DOHH2 (cell line): ENCODE results near the gene MMD.

ENCODE experiments used
- H3F3A ChIP-seq: fragments of 200-600 bp; sonication (generic), shearing (Covaris generic); 2 replicates; pipeline ENCODE4 v1.6.0; 2016; ENCODE audit warnings: antibody characterized with exemption, mild to moderate bottlenecking; ENCODE audit not compliant: control insufficient read depth, insufficient read depth
- H3K27ac ChIP-seq: fragments of 200-600 bp; sonication (generic); 2 replicates; pipeline ENCODE4 v1.5.1; 2014; ENCODE audit warnings: low read depth, mild to moderate bottlenecking, low read length, moderate library complexity
- H3K27me3 ChIP-seq: fragments of 200-600 bp; sonication (generic); 2 replicates; pipeline ENCODE4 v1.6.1; 2014; ENCODE audit warnings: mild to moderate bottlenecking, low read length, mixed read lengths; ENCODE audit not compliant: control insufficient read depth
- H3K36me3 ChIP-seq: fragments of 200-600 bp; sonication (generic); 2 replicates; pipeline ENCODE4 v1.6.1; 2014; ENCODE audit warnings: mild to moderate bottlenecking, low read length, moderate library complexity, mixed read lengths; ENCODE audit not compliant: control insufficient read depth
- H3K4me1 ChIP-seq: fragments of 200-600 bp; sonication (generic); 2 replicates; pipeline ENCODE4 v1.6.1; 2014; ENCODE audit warnings: mild to moderate bottlenecking, low read length, mixed read lengths; ENCODE audit not compliant: control insufficient read depth
- H3K4me2 ChIP-seq: fragments of 200-600 bp; sonication (generic); 2 replicates; pipeline ENCODE4 v1.6.0; 2014; ENCODE audit warnings: mild to moderate bottlenecking, low read length, moderate library complexity
- H3K4me3 ChIP-seq: fragments of 200-600 bp; sonication (generic); 2 replicates; pipeline ENCODE4 v1.5.1; 2014; ENCODE audit warnings: mild to moderate bottlenecking, low read length, mixed read lengths
- H3K79me2 ChIP-seq: fragments of 200-600 bp; sonication (generic); 2 replicates; pipeline ENCODE4 v1.6.1; 2014; ENCODE audit warnings: mild to moderate bottlenecking, low read length, mixed read lengths; ENCODE audit not compliant: control insufficient read depth
- H3K9me2 ChIP-seq: fragments of 200-600 bp; sonication (generic); replicated peaks from 2 replicates; pipeline ENCODE4 v1.6.1; 2014; ENCODE audit warnings: mild to moderate bottlenecking, low read length, mixed read lengths; ENCODE audit not compliant: control insufficient read depth
- H3K9me3 ChIP-seq: fragments of 200-600 bp; sonication (generic); 2 replicates; pipeline ENCODE4 v1.6.1; 2014; ENCODE audit warnings: antibody characterized with exemption, low read length, mixed read lengths; ENCODE audit not compliant: control insufficient read depth, insufficient read depth
- H4K20me1 ChIP-seq: fragments of 200-600 bp; sonication (generic); 2 replicates; pipeline ENCODE4 v1.6.0; 2014; ENCODE audit warnings: low read depth, mild to moderate bottlenecking, antibody characterized with exemption, low read length, moderate library complexity; ENCODE audit not compliant: control insufficient read depth, insufficient read depth
- CTCF ChIP-seq: fragments of 200-600 bp; sonication (generic); IDR thresholded peaks from one replicate; pipeline ENCODE4 v1.5.1; 2014; ENCODE audit warnings: antibody characterized with exemption, mild to moderate bottlenecking, low read depth, low read length; ENCODE audit not compliant: poor library complexity, severe bottlenecking
- EZH2phosphoT487 ChIP-seq: fragments of 200-600 bp; sonication (generic); IDR thresholded peaks from 2 replicates; pipeline ENCODE4 v1.6.1; 2017; ENCODE audit warnings: borderline replicate concordance, mild to moderate bottlenecking, antibody characterized with exemption, low read length, moderate library complexity, mixed read lengths

MMD gene

GRCh38 chr17:55462711-55463110 is 41.1 kb upstream of the MMD start:
- Histone ChIP-seq H3K27me3 (no peaks in the 10 kb centered on the region), H4K20me1 (no peaks in the 10 kb centered on the region), H3K4me3 (no peak overlapping the region), H3K79me2 (no peaks in the 10 kb centered on the region), H3K4me1 (peaks cover 31% of the 10 kb centered on the region), H3F3A (peaks cover 9% of the 10 kb centered on the region; the same call in 1 of the 2 replicates), H3K36me3 (no peaks in the 10 kb centered on the region), H3K9me2 (no peaks in the 10 kb centered on the region), H3K4me2 (no peak overlapping the region), H3K27ac (no peak overlapping the region), H3K9me3 (no peaks in the 10 kb centered on the region)
- TF ChIP-seq CTCF (no peak), EZH2phosphoT487 (no peak)

GRCh38 chr17:55462234-55462633 is 40.6 kb upstream of the MMD start:
- Histone ChIP-seq H3K9me2 (no peaks in the 10 kb centered on the region), H3K36me3 (no peaks in the 10 kb centered on the region)

GRCh38 chr17:55458978-55459377 is 37.3 kb upstream of the MMD start:
- Histone ChIP-seq H3K4me1 (peaks cover 6% of the 10 kb centered on the region), H3K27me3 (no peaks in the 10 kb centered on the region), H4K20me1 (no peaks in the 10 kb centered on the region), H3K27ac (no peak overlapping the region), H3K4me3 (no peak overlapping the region), H3K4me2 (no peak overlapping the region), H3F3A (peaks cover 5% of the 10 kb centered on the region; the same call in 1 of the 2 replicates), H3K79me2 (no peaks in the 10 kb centered on the region), H3K36me3 (no peaks in the 10 kb centered on the region), H3K9me3 (no peaks in the 10 kb centered on the region), H3K9me2 (no peaks in the 10 kb centered on the region)
- TF ChIP-seq CTCF = no peak
- TF ChIP-seq EZH2phosphoT487 = no peak

More at GRCh38 chr17:55462234-55462633, 40.6 kb upstream of the MMD start:
- Histone ChIP-seq H3K4me2 (no peak overlapping the region), H3K79me2 (no peaks in the 10 kb centered on the region), H3K27me3 (no peaks in the 10 kb centered on the region), H3F3A (peaks cover 9% of the 10 kb centered on the region; the same call in 1 of the 2 replicates), H3K27ac (no peak overlapping the region), H3K4me1 (peaks cover 26% of the 10 kb centered on the region), H4K20me1 (no peaks in the 10 kb centered on the region), H3K9me3 (no peaks in the 10 kb centered on the region), H3K4me3 (no peak overlapping the region)
- TF ChIP-seq EZH2phosphoT487 = no peak
- no peak for TF ChIP-seq CTCF
